Lower leg skin (tissue), 3 donors: ENCODE measurements around the gene MRPL39.

ENCODE experiments used
- CTCF ChIP-seq, 3 donors: fragments of 450-650 bp; IDR thresholded peaks; one replicate each; pipeline ENCODE4 v1.5.1; 2016; ENCODE audit warnings: antibody characterized with exemption in 3 of 3, mild to moderate bottlenecking in 3 of 3, moderate library complexity in 2 of 3
- POLR2A ChIP-seq, 2 donors: fragments of 450-650 bp; IDR thresholded peaks; one replicate each; pipeline ENCODE4 v1.6.1; 2016 to 2017; ENCODE audit warnings: antibody characterized with exemption in 2 of 2, mild to moderate bottlenecking in 1 of 2, moderate library complexity in 1 of 2

GRCh38 chr21:25584833-25585676 lies 22.2 kb downstream of the MRPL39 start:
- TF ChIP-seq CTCF (IDR thresholded peaks at IDR 0.05) (no peak), POLR2A (IDR thresholded peaks at IDR 0.05) (no peak)
